BJ (cell line): ENCODE results near the gene RRP12. TPM values are rescaled to one million over a fixed set of nuclear protein-coding genes. Genes with fewer than 3 reads are reported as not detected.

Experiments
- CTCF ChIA-PET: fragments of 350-600 bp; formaldehyde crosslinking; extraction: SDS; loops from one replicate; lab custom pipeline; 2021; ENCODE audit warnings: antibody characterized with exemption, inconsistent platforms; lab: Yijun Ruan, JAX
- POLR2A ChIA-PET: fragments of 300-600 bp; sonication (Branson Sonifier 250); formaldehyde crosslinking; extraction: SDS; loops from one replicate; lab custom pipeline; 2021; ENCODE audit warnings: antibody characterized with exemption; lab: Charles Lee
- DNase-seq: peaks from one replicate; pipeline ENCODE4 v3.0.0-alpha.2; 2011; ENCODE audit warnings: low read depth
- H3K27me3 ChIP-seq: 2 replicates; pipeline ENCODE4 v1.6.0; 2011; ENCODE audit warnings: low read length; ENCODE audit not compliant: control insufficient read depth, insufficient read depth
- H3K36me3 ChIP-seq: 2 replicates; pipeline ENCODE4 v1.5.1; 2011; ENCODE audit warnings: low read length; ENCODE audit not compliant: control insufficient read depth, insufficient read depth
- H3K4me3 ChIP-seq: 2 replicates; pipeline ENCODE4 v1.5.1; 2011; ENCODE audit warnings: low read depth, mild to moderate bottlenecking, control low read depth, low read length
- CTCF ChIP-seq: IDR thresholded peaks from 2 replicates; pipeline ENCODE4 v1.5.1; 2011; ENCODE audit warnings: low read depth, mild to moderate bottlenecking, control low read depth, inconsistent platforms, low read length, moderate library complexity; ENCODE audit not compliant: insufficient read depth
- polyA plus RNA-seq: library from polyadenylated mRNA; depleted of rRNA; stranded (reverse); fragments of >200 nt; gene quantifications from 2 replicates; pipeline ENCODE4 v1.2.3, GENCODE V29; 2011

RRP12 gene
- polyA plus RNA-seq, 1 experiment: 16.3 TPM

- no peak for TF ChIP-seq CTCF
- ChIA-PET CTCF (interaction anchor here (0.5 to 1.6 kb wide), 5 partner anchors 11 to 361 kb away, joined by 3 to 4 read pairs (median 4); no protein-coding TSS in a partner anchor), POLR2A (no interaction called here)
- Histone ChIP-seq H3K27me3 (no peaks in the 10 kb centered on the region), H3K4me3 (no peak overlapping the region), H3K36me3 (peaks cover 19% of the 10 kb centered on the region)
- DNase-seq: no peak
These were observed 32.9 kb upstream of the RRP12 start for GRCh38 chr10:97434055-97434454.

- Histone ChIP-seq H3K27me3 (no peaks in the 10 kb centered on the region), H3K4me3 (peak overlapping the region; percentile 32), H3K36me3 (peaks cover 13% of the 10 kb centered on the region)
- CTCF ChIA-PET: interaction anchor here (2.4 kb wide), 1 partner anchor 22 kb away, joined by 6 read pairs; no protein-coding TSS in a partner anchor
- no peak for DNase-seq
- no peak for TF ChIP-seq CTCF
- POLR2A ChIA-PET: no interaction called here
These were observed 27.4 kb upstream of the RRP12 start for GRCh38 chr10:97428572-97428981.

- Histone ChIP-seq H3K36me3 (peaks cover 11% of the 10 kb centered on the region), H3K27me3 (no peaks in the 10 kb centered on the region), H3K4me3 (peak overlapping the region; percentile 90)
- ChIA-PET CTCF (interaction anchor here (0.6 to 2.4 kb wide), 3 partner anchors 21 to 153 kb away, joined by 3 to 6 read pairs (median 4); no protein-coding TSS in a partner anchor), POLR2A (no interaction called here)
- no peak for TF ChIP-seq CTCF
- no peak for DNase-seq
These were observed 26.5 kb upstream of the RRP12 start for GRCh38 chr10:97427571-97428179.

DNA sequence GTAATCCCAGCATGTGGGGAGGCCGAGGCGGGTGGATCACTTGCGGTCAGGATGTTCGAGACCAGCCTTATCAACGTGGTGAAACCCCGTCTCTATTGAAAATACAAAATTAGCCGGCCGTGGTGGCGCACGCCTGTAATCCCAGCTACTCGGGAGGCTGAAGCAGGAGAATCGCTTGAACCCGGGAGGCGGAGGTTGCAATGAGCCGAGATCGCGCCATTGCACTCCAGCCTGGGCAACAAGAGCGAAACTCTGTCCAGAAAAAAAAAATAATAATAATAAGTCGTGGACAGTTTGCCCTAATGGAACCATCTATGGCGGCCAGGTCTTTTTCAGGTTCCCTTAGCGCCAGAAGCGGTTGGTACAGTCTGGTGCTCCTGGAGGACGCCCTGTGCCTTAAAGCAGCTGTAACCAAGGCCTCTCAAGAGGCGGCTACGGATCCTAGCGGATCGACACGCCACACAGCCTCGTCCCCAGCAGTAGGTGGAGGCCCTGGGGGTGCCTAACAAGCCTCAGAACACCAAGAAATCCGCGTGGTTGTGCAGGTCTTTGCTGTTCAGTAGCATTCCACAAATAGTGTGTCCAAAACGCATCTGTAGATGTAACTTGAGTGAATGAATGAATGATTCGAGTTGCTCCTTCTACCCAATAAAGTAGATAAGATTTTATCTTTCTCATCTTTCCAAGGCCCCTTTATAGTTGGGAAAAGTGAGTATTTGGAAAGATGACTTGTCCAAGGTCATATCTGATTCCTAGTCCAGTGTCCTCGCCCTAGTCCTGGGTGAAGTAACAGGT, 25.8 kb upstream of the RRP12 start:
- CTCF ChIA-PET: interaction anchor here (0.6 to 2.4 kb wide), 2 partner anchors 20 to 127 kb away, joined by 4 to 6 read pairs; no protein-coding TSS in a partner anchor
- peaks cover 10% of the 10 kb centered on the region for H3K36me3 ChIP-seq
- DNase-seq: no peak

More for the DNA sequence above, 25.8 kb upstream of the RRP12 start:
- TF ChIP-seq CTCF: no peak
- H3K4me3 ChIP-seq: peak overlapping the region; percentile 90
- POLR2A ChIA-PET: no interaction called here
- no peaks in the 10 kb centered on the region for H3K27me3 ChIP-seq
